NCI-H446 (cell line): Measurements from ENCODE around the gene HECW1.
"Not testable (repeated sequence)": the region's sequence is repeated elsewhere in the genome, so short reads cannot be mapped to it uniquely, and the experiment has no call there.

ENCODE experiments used
- DNase-seq, 2 experiments: peaks; one replicate each; lab custom pipeline; 2025; lab: John Stamatoyannopoulos, UW

HECW1 gene

GRCh38 chr7:43542716-43543115 is 430.3 kb downstream of the HECW1 start:
- no peak for DNase-seq

GRCh38 chr7:43546231-43546630 is 433.8 kb downstream of the HECW1 start:
- DNase-seq: no peak

- no peak for DNase-seq
Measured at GRCh38 chr7:43550427-43550826, 438.0 kb downstream of the HECW1 start.

- DNase-seq: no peak
Measured at GRCh38 chr7:43552122-43552521, 439.7 kb downstream of the HECW1 start.

GRCh38 chr7:43553999-43554398 is 441.6 kb downstream of the HECW1 start:
- DNase-seq: no peak

- no peak for DNase-seq
Measured at GRCh38 chr7:43554423-43554822, 442.0 kb downstream of the HECW1 start.

- no peak for DNase-seq
Measured at GRCh38 chr7:43557831-43558495, 445.5 kb downstream of the HECW1 start.

GRCh38 chr7:43559171-43559945 is 446.9 kb downstream of the HECW1 start:
- no peak for DNase-seq

- DNase-seq: no peak
Measured at GRCh38 chr7:43559946-43560335, 447.5 kb downstream of the HECW1 start.

- no peak for DNase-seq
Measured at GRCh38 chr7:43560742-43561330, 448.4 kb downstream of the HECW1 start.

GRCh38 chr7:43562383-43562782 is 449.9 kb downstream of the HECW1 start:
- no peak for DNase-seq

GRCh38 chr7:43565786-43566185 is 453.3 kb downstream of the HECW1 start:
- DNase-seq: no peak

GRCh38 chr7:43568529-43568928 is 456.1 kb downstream of the HECW1 start:
- no peak for DNase-seq

- DNase-seq: no peak
Measured at GRCh38 chr7:43569424-43569823, 457.0 kb downstream of the HECW1 start.

GRCh38 chr7:43570688-43571365 is 458.4 kb downstream of the HECW1 start:
- DNase-seq: no peak

- DNase-seq: no peak
Measured at GRCh38 chr7:43572516-43573049, 460.1 kb downstream of the HECW1 start.

GRCh38 chr7:43573832-43574231 is 461.4 kb downstream of the HECW1 start:
- DNase-seq: not testable (repeated sequence)

GRCh38 chr7:43575506-43575905 is 463.1 kb downstream of the HECW1 start:
- DNase-seq: no peak

- DNase-seq: no peak
Measured at GRCh38 chr7:43576241-43576640, 463.8 kb downstream of the HECW1 start.

GRCh38 chr7:43577485-43577951 is 465.1 kb downstream of the HECW1 start:
- no peak for DNase-seq

- peak; percentile 90 to 97 for DNase-seq
Measured at GRCh38 chr7:43582503-43583423, 470.3 kb downstream of the HECW1 start, which contains the start of gene STK17A. TSS of gene STK17A (plus strand) at chr7:43583108. CDS start at chr7:43583244, 136 bp downstream.
